GM13976 (cell line): ENCODE measurements around the gene HECTD2.

ENCODE experiments used
- DNase-seq: peaks from one replicate; pipeline ENCODE4 v3.0.0; 2012; ENCODE audit warnings: low spot score
- in situ Hi-C: fragments of 300-500 bp; cut with MboI; formaldehyde crosslinking; loops from one replicate; pipeline ENCODE4 v1.12.0; 2022; ENCODE audit warnings: low sequenced_read_pairs, mixed read lengths, inconsistent platforms; ENCODE audit not compliant: unreplicated experiment
- TF ChIP-seq, protein P1 (sequence below): IDR thresholded peaks from 2 replicates; pipeline ENCODE4 v1.5.1; 2012; ENCODE audit warnings: borderline replicate concordance, mild to moderate bottlenecking; ENCODE audit not compliant: insufficient read depth; ENCODE audit errors: extremely low read depth, missing control alignments, control extremely low read depth

The HECTD2 gene

GRCh38 chr10:91539930-91540329, 129.8 kb downstream of the HECTD2 start:
- DNase-seq = no peak
- TF ChIP-seq, protein P1, sequence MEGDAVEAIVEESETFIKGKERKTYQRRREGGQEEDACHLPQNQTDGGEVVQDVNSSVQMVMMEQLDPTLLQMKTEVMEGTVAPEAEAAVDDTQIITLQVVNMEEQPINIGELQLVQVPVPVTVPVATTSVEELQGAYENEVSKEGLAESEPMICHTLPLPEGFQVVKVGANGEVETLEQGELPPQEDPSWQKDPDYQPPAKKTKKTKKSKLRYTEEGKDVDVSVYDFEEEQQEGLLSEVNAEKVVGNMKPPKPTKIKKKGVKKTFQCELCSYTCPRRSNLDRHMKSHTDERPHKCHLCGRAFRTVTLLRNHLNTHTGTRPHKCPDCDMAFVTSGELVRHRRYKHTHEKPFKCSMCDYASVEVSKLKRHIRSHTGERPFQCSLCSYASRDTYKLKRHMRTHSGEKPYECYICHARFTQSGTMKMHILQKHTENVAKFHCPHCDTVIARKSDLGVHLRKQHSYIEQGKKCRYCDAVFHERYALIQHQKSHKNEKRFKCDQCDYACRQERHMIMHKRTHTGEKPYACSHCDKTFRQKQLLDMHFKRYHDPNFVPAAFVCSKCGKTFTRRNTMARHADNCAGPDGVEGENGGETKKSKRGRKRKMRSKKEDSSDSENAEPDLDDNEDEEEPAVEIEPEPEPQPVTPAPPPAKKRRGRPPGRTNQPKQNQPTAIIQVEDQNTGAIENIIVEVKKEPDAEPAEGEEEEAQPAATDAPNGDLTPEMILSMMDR = no peak
- in situ Hi-C loops = loop anchor here (10.0 kb wide), 1 partner anchor 145 kb away; no protein-coding TSS in a partner anchor

- TF ChIP-seq, protein P1 = no peak
- in situ Hi-C loops = loop anchor here (10.0 kb wide), 1 partner anchor 146 kb away; no protein-coding TSS in a partner anchor
Measured at GRCh38 chr10:91540733-91541132, 130.6 kb downstream of the HECTD2 start.

GRCh38 chr10:91541481-91541880, 131.3 kb downstream of the HECTD2 start:
- DNase-seq = no peak
- in situ Hi-C loops = loop anchor here (10.0 kb wide), 1 partner anchor 147 kb away; no protein-coding TSS in a partner anchor
- TF ChIP-seq, protein P1 = no peak

More at GRCh38 chr10:91540733-91541132, 130.6 kb downstream of the HECTD2 start:
- DNase-seq = no peak

DNA sequence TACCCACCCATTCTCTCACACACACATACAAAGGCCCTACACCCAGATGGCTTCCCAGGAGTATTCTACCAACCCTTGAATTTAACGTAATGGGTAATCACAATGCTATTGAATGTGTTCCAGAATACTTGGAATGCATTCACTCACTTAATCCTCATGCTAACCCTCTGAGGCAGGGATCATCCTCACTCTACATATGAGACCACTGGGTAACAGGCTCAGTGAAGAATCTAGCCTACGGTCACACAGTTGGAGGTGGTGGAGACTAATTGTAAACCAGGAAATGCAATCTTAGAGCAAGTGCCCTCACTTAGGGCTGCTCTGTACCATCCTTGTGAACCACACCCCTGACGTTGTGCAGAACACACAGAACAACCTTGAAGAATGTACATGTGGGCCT, 135.2 kb downstream of the HECTD2 start:
- TF ChIP-seq, protein P1 = no peak
- no peak for DNase-seq
- in situ Hi-C loops = loop anchor here (10.0 kb wide), 1 partner anchor 151 kb away; no protein-coding TSS in a partner anchor

DNA sequence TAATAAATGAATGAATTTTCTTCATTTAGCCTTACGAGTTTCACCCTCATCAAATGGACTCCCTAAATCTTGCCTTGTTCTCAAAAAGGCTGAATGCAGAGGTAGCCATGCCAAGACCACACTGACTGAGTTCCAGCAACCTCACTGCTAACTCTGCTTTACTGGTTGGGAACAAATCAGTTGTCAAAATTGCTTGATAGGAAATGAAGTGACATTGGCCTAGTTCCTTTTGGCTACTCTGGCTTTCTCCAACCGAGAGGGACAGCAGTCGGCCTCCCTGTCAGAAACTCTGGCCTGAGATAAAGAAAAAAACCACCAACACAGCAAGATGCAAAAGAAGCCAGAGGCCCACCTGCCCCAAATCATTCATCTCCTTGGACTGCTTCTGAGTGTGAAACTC, 135.7 kb downstream of the HECTD2 start:
- in situ Hi-C loops = loop anchor here (10.0 kb wide), 1 partner anchor 151 kb away; no protein-coding TSS in a partner anchor
- TF ChIP-seq, protein P1 = no peak
- no peak for DNase-seq

DNA sequence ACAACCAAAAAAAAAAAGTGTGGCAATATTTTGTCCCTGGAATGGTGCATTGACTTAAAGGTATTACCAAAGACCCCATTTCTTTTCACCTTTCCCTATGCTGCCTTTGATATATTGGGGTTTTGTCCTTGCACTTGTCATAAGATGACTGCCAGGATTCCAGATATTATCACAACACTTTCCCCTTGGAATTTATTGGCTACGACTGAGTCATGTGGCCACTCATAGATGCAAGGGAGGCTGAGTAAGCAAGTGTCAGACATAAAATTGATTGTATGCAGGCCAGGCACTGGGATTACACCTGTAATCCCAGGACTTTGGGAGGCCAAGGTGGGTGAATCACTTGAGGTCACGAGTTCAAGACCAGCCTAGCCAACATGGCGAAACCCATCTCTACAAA, 139.1 kb downstream of the HECTD2 start:
- in situ Hi-C loops = loop anchor here (10.0 kb wide), 1 partner anchor 154 kb away; no protein-coding TSS in a partner anchor
- TF ChIP-seq, protein P1 = no peak
- DNase-seq = no peak
